ENCODE measurements around the gene ANKRD13A. TPM values are rescaled to one million over a fixed set of nuclear protein-coding genes. Genes with fewer than 3 reads are reported as not detected.
"Not testable (repeated sequence)": the region's sequence is repeated elsewhere in the genome, so short reads cannot be mapped to it uniquely, and the experiment has no call there.

Gene ANKRD13A
- total RNA-seq, 1 experiment from 2014 or later: 30.5 TPM

- DNase-seq (ENCODE audit: low spot score): no peak
Measured at GRCh38 chr12:109983432-109984142, 15.6 kb upstream of the ANKRD13A start.

- DNase-seq (ENCODE audit: low spot score): not testable (repeated sequence)
Measured at GRCh38 chr12:109986236-109986635, 13.0 kb upstream of the ANKRD13A start.

- no peak for DNase-seq (ENCODE audit: low spot score)
Measured at GRCh38 chr12:109987615-109988014, 11.6 kb upstream of the ANKRD13A start.

- DNase-seq (ENCODE audit: low spot score): no peak
Measured at GRCh38 chr12:109988274-109988673, 11.0 kb upstream of the ANKRD13A start.

DNA sequence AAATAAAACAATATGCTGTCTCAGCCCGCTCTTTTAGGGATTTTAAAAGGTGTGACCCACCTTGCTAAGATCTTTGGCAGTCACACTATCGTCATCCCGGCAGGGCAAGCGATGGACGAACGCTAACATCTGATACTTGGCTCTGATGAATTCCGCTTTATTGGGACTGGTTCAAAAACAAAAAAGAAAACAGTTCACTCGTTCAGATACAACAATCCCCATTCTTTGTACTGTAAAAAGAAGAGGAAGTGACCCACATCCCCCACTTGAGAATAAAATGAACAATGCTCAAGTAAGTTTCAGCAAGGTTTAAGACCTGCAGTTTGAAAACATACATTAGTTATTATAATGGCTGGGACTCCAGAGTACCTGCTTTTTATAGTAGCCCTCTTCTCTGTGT lies 10.3 kb upstream of the ANKRD13A start:
- no peak for DNase-seq (ENCODE audit: low spot score)

- no peak for DNase-seq (ENCODE audit: low spot score)
Measured at GRCh38 chr12:109989380-109989779, 9.8 kb upstream of the ANKRD13A start.

GRCh38 chr12:109991586-109991985 lies 7.6 kb upstream of the ANKRD13A start:
- no peak for DNase-seq (ENCODE audit: low spot score)

DNA sequence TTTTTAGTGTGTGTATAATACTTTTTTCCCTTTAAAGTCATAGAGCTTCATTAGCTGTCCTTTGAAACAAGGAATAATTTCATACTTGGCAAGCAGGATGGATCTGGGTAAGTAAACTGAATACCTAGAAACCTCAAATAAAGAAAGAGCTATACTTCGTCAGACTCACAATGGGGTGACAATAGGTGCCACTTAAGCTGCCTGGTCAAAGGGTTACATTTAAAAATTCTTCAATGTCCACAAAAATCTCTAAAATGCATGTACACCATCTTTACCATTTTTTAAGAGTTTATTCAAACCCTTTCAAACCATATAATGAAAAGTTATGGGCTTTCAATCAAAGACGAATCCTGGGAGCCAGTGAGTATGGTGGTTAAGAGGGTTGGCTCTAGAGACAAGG lies 6.1 kb upstream of the ANKRD13A start:
- DNase-seq (ENCODE audit: low spot score): no peak

- DNase-seq (ENCODE audit: low spot score): peak; percentile 19
Measured at GRCh38 chr12:109994401-109995175, 4.6 kb upstream of the ANKRD13A start.

DNA sequence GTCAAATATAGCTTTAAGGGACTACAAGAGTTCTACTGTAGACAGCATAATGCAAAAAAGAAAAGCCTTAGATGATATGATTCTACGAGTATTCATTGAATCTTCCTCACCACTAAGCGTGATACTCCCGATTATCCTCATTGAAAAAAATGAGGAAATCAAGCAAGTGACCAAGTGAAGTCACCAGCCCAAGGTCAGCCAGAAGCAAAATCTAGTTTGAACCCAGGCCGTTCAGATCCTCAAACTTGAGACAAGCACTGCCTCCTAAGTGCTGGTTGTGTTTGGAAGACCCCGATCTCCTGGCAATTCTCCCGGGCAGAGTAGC lies 3.9 kb upstream of the ANKRD13A start:
- peak; percentile 23 for DNase-seq (ENCODE audit: low spot score)

DNA sequence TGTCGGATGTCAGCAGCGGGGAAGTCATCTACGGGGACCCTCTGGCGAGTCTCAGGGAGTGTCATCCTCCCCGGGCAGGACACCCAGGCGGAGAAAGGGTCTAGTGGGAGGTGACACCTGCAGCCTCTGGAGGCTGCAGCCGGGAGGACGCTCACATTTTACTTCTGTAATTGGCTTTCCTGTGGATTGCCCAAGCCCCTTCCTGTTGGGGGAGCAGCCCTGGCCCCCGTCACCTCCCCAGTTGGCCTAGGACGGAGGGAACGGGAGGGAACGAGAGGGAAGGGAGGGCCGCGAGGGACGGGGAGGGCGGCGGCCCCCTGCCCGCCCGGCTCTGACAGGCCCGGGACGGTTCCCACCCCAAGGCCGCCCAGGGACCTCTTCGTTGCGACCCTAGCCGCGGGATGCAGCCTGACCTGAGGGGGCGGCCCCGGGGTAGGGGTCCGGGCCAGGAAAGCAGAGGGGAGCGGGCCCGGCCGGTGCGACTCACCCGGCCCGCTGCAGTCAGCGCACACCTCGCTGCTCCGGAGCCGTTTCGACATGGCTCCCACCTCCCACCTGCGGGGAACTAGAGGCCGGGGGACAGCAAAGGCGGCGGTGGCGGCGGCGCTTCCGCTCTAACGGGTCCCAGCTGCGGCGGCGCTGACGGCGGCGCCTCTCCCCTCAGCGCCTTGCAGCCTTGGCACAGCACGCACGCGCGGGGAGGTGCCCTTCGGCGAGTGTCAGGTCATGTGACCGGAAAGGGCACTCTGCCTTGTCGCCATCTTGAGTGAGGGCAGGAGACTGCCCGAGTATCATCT lies 3.3 kb upstream of the ANKRD13A start, which contains the start of gene GIT2:
Gene GIT2 (minus strand): TSS at position 683 of the 797 bp plus-strand sequence. CDS start 144 bp downstream, at position 539.
- DNase-seq (ENCODE audit: low spot score): peak; percentile 87

DNA sequence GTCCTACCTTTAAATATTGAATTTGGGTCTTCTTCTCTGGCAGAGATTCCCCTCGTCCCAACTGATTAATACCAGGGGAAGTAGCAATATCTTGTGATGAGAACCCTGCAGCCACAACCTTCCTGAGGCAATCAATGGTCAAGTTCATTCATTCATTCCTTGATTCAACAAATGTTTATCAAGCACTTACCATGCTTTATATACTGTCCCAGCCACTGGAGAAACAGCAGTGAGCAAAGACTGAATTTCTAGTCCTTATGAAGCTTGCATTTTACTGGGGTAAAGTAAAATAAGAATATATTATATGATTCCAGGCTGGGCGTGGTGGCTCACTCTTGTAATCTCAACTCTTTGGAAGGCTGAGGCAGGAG lies 2.8 kb upstream of the ANKRD13A start:
- no peak for DNase-seq (ENCODE audit: low spot score)

GRCh38 chr12:109997393-109997792 lies 1.8 kb upstream of the ANKRD13A start:
- DNase-seq (ENCODE audit: low spot score): no peak

GRCh38 chr12:109998241-109998903 lies 858 bp upstream of the ANKRD13A start:
- DNase-seq (ENCODE audit: low spot score): no peak

DNA sequence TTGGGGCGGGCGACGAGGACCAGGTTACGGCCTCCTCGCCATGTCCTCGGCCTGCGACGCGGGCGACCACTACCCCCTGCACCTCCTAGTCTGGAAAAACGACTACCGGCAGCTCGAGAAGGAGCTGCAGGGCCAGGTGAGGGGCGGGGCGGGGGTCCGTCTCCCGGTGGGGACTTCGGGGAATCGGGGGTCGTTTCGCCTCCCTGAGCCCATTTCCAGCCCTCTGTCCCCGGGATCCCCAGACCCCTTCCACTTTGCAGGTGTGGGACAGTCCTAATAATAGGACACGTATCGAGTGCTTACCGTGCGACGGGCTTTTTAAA lies 380 bp downstream of the ANKRD13A start:
- DNase-seq (ENCODE audit: low spot score): no peak

DNA sequence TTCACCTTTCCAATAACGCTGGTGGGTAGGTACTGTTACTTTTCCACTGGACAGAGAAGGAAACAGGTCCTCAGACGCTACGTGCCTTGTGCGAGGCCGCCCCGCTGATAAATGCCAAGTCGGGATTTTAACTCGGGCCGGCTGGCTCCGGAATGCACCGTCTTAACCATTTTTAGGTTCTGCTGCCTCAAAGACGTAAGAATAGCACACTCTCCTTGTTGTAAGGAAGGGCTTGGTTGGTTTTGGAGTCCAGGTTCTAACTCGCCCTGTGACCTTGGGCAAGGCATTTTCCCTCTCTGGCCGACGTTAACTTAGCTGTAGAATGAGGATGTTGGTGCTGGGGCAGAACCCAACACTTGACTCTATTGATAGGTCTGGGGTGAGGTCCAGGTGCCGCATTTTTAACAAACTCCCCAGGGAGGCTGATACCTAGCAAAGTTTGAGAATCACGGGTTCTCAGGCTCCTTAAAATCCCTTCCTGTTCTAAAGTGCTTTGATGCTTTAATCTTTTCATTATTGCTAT lies 814 bp downstream of the ANKRD13A start:
- DNase-seq (ENCODE audit: low spot score): peak; percentile 27

- DNase-seq (ENCODE audit: low spot score): no peak
Measured at GRCh38 chr12:110001596-110001995, 2.4 kb downstream of the ANKRD13A start.

GRCh38 chr12:110002676-110003515 lies 3.7 kb downstream of the ANKRD13A start:
- no peak for DNase-seq (ENCODE audit: low spot score)

DNA sequence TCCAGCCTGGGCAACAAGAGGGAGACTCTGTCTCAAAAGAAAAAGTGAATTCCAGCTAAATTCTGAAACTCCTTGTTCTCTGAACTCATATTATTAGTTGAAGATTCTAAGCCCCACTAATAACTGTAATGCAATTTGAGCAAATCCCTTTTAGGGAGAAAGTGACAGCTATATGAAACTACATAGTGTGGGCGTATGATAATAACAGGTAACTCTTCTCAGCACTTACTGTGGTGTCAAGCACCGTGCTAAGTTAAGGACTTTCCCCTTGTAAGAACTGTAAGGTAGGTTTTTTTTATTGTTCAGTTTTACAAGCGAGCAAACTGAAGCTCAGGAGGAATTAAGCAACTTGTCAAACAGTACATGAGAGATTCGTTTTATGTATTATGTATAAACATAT lies 5.4 kb downstream of the ANKRD13A start:
- DNase-seq (ENCODE audit: low spot score): no peak

- DNase-seq (ENCODE audit: low spot score): no peak
Measured at GRCh38 chr12:110005319-110005973, 6.2 kb downstream of the ANKRD13A start.
